KBM-7 (cell line): ENCODE measurements around the gene ELAC2.

Experiments used
- DNase-seq: peaks from one replicate; pipeline ENCODE4 v3.0.0-alpha.2; 2015
- in situ Hi-C: fragments of 300-500 bp; cut with MboI; formaldehyde crosslinking; loops from 2 replicates; pipeline ENCODE4 v1.14.3; 2020; ENCODE audit warnings: low sequenced_read_pairs, low pct_unique_long_range_greater_than_20kb, mixed read lengths

The ELAC2 gene

DNA sequence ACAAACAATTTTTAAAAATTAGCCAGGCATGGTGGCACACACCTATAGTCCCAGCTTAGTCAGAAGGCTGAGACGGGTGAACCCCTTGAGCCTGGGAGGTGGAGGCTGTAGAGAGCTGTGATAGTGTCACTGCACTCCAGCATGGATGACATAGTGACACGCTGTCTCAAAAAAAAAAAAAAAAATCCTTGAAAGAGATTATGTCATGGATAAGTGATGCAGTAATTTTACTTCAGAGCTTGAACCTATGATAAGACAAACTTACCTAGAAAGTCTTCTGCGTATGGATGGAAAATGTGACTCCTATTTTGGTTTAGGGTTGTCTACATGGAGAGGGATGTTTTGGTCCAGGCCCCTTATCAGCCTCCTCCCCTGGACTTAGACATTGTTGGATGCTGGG is 51.8 kb downstream of the ELAC2 start:
- in situ Hi-C loops = no loop called here
- DNase-seq = no peak

DNA sequence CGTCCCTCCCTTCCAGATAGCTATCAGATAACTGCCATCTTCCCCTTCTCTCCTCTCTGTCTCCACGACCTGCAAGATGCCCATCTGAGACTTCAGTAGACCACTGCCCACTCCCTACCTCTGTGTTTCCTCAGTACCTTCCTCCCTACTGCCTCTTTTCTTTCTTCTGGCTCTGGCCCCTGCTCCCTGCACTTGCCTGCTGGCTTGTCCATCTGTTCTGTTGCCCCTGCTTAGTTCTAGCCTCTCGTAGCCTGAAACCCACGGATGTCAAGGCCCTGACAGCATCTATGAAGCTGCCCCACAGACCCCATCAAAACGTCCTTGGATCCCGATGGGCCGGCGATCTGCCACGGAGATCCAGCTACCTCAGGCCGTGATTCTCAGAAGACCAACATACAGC is 53.0 kb downstream of the ELAC2 start:
- in situ Hi-C loops = no loop called here
- DNase-seq = no peak

DNA sequence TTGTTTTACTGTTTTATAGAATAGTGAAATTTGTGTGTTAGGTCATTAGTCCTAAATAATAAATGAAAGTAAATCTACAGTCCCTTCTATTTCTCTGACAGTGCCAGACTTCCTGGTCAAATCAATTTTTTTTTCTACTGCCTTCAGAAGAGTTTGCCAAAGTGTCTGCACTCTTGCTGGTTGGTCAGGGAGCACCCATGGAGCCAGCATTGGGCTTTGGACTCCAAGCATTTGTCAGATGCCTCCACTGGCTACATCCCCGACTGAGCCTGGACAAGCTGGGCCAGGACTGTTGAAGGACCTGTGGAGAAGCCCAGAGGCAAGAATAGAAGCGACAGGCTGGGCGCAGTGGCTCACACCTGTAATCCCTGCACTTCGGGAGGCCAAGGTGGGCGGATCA is 53.7 kb downstream of the ELAC2 start:
- in situ Hi-C loops = no loop called here
- no peak for DNase-seq

GRCh38 chr17:12963505-12963904 is 54.3 kb downstream of the ELAC2 start:
- DNase-seq = no peak
- in situ Hi-C loops = no loop called here

- in situ Hi-C loops = no loop called here
- no peak for DNase-seq
Observed at GRCh38 chr17:12961655-12962054, 56.2 kb downstream of the ELAC2 start.

GRCh38 chr17:12959441-12959840 is 58.4 kb downstream of the ELAC2 start:
- in situ Hi-C loops = no loop called here
- DNase-seq = no peak

DNA sequence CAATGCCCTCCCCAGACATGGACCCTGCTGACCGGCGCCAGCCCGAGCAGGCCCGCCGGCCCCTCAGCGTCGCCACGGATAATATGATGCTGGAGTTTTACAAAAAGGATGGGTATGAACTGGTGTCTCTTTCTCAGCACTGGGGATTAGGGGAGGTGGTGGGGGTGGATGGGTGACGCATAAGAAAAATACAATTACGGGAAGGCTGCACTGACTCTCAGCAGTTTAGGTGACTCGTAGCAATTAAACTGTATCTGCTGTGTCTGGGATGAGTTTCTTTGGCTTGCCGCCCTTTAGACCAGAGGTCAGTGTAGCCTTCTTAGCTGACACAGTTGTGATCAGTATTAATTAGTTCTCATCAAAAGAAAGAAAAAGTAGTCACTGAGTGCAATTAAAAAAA is 59.0 kb downstream of the ELAC2 start:
- DNase-seq = no peak

GRCh38 chr17:12955521-12955920 is 62.3 kb downstream of the ELAC2 start:
- in situ Hi-C loops = no loop called here
- no peak for DNase-seq

More for the DNA sequence above, 59.0 kb downstream of the ELAC2 start:
- in situ Hi-C loops = no loop called here

- no peak for DNase-seq
- in situ Hi-C loops = no loop called here
Observed at GRCh38 chr17:12953156-12953555, 64.7 kb downstream of the ELAC2 start.

DNA sequence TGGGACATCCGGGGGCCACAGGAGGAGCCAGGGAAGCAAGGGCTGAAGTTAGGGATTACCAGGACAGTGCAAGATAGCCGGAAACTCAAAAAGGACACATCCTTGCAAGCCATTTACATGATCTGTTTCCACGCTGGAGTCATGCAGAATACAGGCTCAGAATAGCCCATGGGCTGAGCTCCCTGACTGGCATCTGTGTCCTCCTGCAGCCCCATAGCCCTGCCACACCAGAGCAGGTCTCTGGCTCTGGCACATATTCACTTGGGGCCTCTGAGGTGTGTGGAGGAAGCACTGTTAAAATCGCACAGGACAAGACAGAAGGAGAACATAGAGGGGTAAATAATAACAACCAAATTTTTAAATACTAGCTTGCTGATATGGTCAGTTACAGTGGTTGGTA is 65.8 kb downstream of the ELAC2 start:
- DNase-seq = no peak
- in situ Hi-C loops = no loop called here

DNA sequence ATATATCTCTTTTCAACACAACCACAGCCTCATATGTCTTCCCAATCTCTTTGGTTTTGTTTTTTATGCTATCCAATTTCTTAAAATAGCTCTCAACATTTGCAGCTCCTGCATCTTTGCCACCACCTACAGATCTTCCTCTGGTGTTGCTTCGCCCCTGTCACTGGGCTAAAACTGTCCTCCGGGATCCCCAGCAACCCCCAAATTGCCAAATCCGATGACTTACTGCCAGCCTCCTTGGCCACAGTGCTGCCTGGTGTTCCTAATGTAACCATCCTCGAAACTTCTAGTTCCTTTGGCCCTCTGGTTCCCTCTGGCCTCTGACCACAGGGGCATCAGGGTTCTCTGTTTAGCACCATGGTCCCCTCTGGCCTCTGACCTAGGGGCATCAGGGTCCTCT is 70.8 kb downstream of the ELAC2 start:
- no peak for DNase-seq
- in situ Hi-C loops = no loop called here
